Nephron progenitor cell (in vitro differentiated cells): ENCODE data around the gene ZWILCH.

Experiments
- DNase-seq: peaks from one replicate; pipeline ENCODE4 v3.0.0; 2021
- H3K27ac Mint-ChIP-seq: 2 replicates; pipeline ENCODE4 v1.8.0; 2021; ENCODE audit warnings: mild to moderate bottlenecking, moderate library complexity, mixed read lengths
- H3K27me3 Mint-ChIP-seq: 2 replicates; pipeline ENCODE4 v1.8.0; 2021; ENCODE audit warnings: mild to moderate bottlenecking, low read depth, mixed read lengths; ENCODE audit not compliant: poor library complexity
- H3K36me3 Mint-ChIP-seq: 2 replicates; pipeline ENCODE4 v1.8.0; 2021; ENCODE audit warnings: low read depth, mixed read lengths
- H3K4me1 Mint-ChIP-seq: 2 replicates; pipeline ENCODE4 v1.8.0; 2021; ENCODE audit warnings: mixed read lengths
- H3K4me3 Mint-ChIP-seq: 2 replicates; pipeline ENCODE4 v1.8.0; 2021; ENCODE audit warnings: mild to moderate bottlenecking, moderate library complexity, mixed read lengths
- H3K9me3 Mint-ChIP-seq: 2 replicates; pipeline ENCODE4 v1.8.0; 2021; ENCODE audit warnings: mild to moderate bottlenecking, moderate library complexity, mixed read lengths
- TF ChIP-seq, protein P1 (sequence below): fragments of 200-600 bp; sonication (generic); IDR thresholded peaks from 2 replicates; pipeline ENCODE4 v1.5.0; 2021; ENCODE audit warnings: antibody characterized with exemption

The ZWILCH gene

DNA sequence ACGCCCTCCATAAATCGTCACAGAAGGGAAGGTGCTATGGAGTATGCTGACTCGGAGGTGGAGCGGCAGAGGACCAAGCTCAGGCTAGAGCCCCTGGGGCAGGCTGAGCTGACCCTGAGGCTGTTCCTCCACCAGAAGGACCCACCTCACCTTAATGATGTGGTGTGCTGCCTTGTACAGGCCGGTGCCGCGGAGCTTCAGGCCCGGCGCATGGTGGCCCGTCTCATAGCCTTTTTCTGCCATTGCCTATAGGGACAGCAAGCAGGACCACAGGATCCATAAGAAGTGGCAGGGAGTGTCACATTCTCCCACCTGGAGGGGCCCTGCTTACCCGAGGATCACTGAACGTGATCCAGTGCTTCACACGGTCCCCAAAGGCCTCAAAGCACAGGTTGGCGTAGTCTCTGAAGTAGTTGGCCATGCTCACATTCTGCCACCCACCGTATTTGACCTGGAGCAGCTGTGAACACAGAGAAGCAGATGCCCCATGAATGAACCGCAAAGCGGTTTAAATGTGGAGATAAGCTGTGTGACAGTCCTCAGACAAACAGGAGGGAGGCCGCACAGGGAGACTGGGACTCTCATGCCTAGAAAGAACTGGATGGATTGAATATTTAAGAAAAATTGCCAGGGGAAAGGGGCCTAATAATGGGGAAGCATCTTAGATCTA lies 55.9 kb downstream of the ZWILCH start:
- TF ChIP-seq, protein P1, sequence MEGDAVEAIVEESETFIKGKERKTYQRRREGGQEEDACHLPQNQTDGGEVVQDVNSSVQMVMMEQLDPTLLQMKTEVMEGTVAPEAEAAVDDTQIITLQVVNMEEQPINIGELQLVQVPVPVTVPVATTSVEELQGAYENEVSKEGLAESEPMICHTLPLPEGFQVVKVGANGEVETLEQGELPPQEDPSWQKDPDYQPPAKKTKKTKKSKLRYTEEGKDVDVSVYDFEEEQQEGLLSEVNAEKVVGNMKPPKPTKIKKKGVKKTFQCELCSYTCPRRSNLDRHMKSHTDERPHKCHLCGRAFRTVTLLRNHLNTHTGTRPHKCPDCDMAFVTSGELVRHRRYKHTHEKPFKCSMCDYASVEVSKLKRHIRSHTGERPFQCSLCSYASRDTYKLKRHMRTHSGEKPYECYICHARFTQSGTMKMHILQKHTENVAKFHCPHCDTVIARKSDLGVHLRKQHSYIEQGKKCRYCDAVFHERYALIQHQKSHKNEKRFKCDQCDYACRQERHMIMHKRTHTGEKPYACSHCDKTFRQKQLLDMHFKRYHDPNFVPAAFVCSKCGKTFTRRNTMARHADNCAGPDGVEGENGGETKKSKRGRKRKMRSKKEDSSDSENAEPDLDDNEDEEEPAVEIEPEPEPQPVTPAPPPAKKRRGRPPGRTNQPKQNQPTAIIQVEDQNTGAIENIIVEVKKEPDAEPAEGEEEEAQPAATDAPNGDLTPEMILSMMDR = no peak
- no peak overlapping the region for H3K4me3 Mint-ChIP-seq
- H3K4me1 Mint-ChIP-seq = peaks cover 26% of the 10 kb centered on the region
- H3K36me3 Mint-ChIP-seq = peaks cover 7% of the 10 kb centered on the region
- peaks cover 4% of the 10 kb centered on the region for H3K27me3 Mint-ChIP-seq
- no peak for DNase-seq
- H3K27ac Mint-ChIP-seq = peak overlapping the region; percentile 32
- H3K9me3 Mint-ChIP-seq = peaks cover 5% of the 10 kb centered on the region

DNA sequence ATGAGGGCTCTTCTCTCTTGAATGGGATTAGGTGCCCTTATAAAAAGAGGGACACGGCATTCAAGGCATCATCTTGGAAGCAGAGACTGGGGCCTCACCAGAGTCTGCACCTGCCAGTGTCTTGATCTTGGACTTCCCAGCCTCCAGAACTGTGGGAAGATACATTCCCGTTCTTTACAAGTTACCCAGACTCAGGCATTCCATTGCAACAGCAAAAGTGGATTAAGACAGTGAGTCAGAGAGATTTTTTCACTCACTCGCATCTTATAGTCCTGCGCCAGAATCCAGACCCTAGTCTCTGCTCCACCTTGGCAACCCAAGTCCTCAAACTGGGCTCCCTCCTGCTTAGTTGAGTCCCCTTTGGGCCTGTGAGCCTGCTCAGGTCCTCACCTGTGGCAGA lies 58.0 kb downstream of the ZWILCH start:
- H3K9me3 Mint-ChIP-seq = no peaks in the 10 kb centered on the region
- no peak overlapping the region for H3K4me3 Mint-ChIP-seq
- H3K27ac Mint-ChIP-seq = no peak overlapping the region
- H3K36me3 Mint-ChIP-seq = no peaks in the 10 kb centered on the region
- H3K4me1 Mint-ChIP-seq = peaks cover 38% of the 10 kb centered on the region
- TF ChIP-seq, protein P1 = no peak
- no peak for DNase-seq
- H3K27me3 Mint-ChIP-seq = peaks cover 12% of the 10 kb centered on the region

DNA sequence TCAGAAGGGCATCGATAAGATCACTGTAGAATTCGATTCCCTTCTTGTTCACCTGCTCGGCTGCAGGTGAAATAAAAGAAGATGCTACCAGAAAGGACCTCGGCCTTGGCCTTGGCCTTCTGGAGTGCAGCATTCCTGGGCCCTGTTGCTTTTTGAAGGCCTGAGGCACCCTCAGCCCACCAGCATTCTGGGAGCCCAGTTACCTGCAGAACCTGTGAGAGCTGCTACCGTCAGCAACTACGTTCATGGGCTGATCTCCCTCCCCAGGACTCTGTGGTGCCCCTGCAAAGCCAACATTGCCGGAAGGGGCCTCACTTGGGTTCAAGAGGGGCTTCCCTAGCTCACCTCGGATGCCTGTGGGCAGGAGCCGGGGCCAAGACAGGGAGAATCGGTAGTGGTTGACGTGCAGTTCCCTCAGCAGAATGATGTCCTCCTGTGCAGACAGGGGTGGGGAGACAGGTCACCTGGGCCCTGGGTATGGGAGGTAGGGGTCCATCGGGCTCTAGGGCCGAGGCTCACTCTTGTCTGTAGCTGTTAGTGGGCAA lies 58.5 kb downstream of the ZWILCH start:
- no peak for DNase-seq
- Mint-ChIP-seq H3K27ac (no peak overlapping the region), H3K9me3 (no peaks in the 10 kb centered on the region), H3K36me3 (no peaks in the 10 kb centered on the region), H3K4me1 (peaks cover 38% of the 10 kb centered on the region), H3K4me3 (no peak overlapping the region), H3K27me3 (peaks cover 12% of the 10 kb centered on the region)
- TF ChIP-seq, protein P1 = no peak

DNA sequence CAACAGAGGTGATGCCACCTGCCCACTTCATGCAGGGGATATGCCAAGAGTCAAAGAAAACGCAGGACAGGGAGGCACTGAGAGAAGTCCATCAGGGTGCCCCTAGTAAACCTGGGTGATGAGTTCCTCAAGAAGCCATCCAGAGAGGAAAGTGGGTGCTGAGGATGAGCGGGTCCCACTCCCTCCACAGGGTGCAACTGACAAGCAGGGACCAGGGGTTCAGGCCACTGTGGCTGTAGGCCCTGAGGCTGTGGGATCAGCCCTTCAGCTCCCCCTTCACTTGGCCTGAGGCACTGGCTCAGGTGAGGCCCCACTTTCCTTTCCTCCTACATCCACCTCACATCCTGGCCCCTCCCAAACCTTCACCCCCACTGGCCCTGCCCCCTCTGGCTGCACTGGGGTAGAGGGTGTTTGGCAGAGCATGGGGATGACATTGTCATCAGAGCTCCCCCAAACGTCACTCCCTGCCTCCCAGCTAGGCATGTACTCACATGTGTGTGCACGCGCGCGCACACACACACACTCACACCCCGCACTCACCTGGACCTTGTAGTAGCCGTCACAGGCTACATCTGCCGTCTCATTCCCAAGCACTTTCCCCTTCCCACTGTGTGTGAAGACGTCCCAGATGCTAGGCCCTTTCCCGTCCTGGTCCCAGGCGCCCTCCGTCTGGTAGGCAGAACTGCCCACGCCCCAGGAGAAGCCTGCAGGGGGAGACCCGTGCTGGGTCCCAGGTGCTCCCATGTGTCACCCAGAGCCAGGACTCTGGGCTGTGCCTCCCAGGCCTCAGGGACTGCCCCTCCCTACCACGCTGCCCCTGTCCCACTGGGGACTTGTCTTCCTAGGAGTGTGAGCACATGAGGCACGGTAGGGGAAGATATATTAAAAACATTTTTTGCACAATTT lies 59.3 kb downstream of the ZWILCH start:
- no peak for DNase-seq
- peaks cover 12% of the 10 kb centered on the region for H3K27me3 Mint-ChIP-seq
- H3K36me3 Mint-ChIP-seq = no peaks in the 10 kb centered on the region
- H3K9me3 Mint-ChIP-seq = no peaks in the 10 kb centered on the region
- H3K4me1 Mint-ChIP-seq = peaks cover 38% of the 10 kb centered on the region
- no peak overlapping the region for H3K27ac Mint-ChIP-seq
- H3K4me3 Mint-ChIP-seq = no peak overlapping the region
- TF ChIP-seq, protein P1 = no peak

DNA sequence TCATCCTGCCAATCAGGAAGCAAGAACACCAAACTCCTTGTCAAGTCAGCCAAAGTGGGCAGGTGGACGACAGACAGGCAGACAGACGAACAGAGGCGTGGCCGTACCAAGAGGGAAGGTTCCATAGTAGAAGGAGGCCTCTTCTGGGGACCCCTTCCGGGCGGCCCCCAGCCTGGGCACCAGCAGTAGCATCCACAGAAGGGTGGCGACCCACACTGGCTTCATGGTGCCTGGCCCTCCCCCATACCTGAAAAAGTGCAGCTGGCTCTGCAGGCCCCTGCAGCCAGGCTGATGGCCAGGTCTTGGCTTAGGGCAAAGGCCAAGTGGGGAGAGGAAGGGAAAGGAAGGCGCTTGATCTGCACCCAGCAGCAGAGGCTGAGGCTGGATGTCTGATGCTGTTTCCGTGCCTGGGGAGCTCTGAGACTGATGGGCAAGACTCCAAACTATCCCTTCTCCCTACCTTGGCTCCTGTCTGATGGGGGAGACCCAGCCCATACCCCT lies 60.1 kb downstream of the ZWILCH start:
- Mint-ChIP-seq H3K9me3 (no peaks in the 10 kb centered on the region), H3K4me1 (peaks cover 35% of the 10 kb centered on the region), H3K36me3 (no peaks in the 10 kb centered on the region), H3K27ac (no peak overlapping the region), H3K4me3 (peak overlapping the region; percentile 51), H3K27me3 (peaks cover 10% of the 10 kb centered on the region)
- DNase-seq = no peak
- TF ChIP-seq, protein P1 = no peak
